Measurements from ENCODE around the gene IL17REL.

The IL17REL gene

GRCh38 chr22:49970528-49971231, 41.9 kb downstream of the IL17REL start:
- Histone ChIP-seq H3K27ac (peak overlapping the region; percentile 57; the same call in 1 of the 2 replicates), H3K9ac (ENCODE audit: insufficient read length) (peak overlapping the region; percentile 59)
- TF ChIP-seq FOXP2 (optimal IDR thresholded peaks at IDR 0.05; ENCODE audit: control extremely low read depth, extremely low read length, insufficient read depth) (peak; percentile 65), POLR2AphosphoS5 (IDR thresholded peaks at IDR 0.05; ENCODE audit: borderline replicate concordance, low read depth, low read length) (peak; percentile 59; the same call in 1 of the 2 replicates), EZH2 (IDR thresholded peaks at IDR 0.05) (no peak)

GRCh38 chr22:49969751-49970527, 42.6 kb downstream of the IL17REL start:
- Histone ChIP-seq H3K27ac (peak overlapping the region; percentile 57; the same call in 1 of the 2 replicates), H3K4me3 (no peak overlapping the region), H3K9ac (ENCODE audit: insufficient read length) (no peak overlapping the region), H3K36me3 (ENCODE audit: insufficient read depth, low read length) (no peaks in the 10 kb centered on the region), H3K9me3 (ENCODE audit: low read depth, low read length) (no peaks in the 10 kb centered on the region)
- no peak for DNase-seq (ENCODE audit: low read depth, low spot score)
- TF ChIP-seq POLR2AphosphoS5 (IDR thresholded peaks at IDR 0.05; ENCODE audit: borderline replicate concordance, low read depth, low read length) (no peak), EZH2 (IDR thresholded peaks at IDR 0.05) (no peak), FOXP2 (optimal IDR thresholded peaks at IDR 0.05; ENCODE audit: control extremely low read depth, extremely low read length, insufficient read depth) (no peak)

More at GRCh38 chr22:49970528-49971231, 41.9 kb downstream of the IL17REL start:
- H3K4me3 ChIP-seq = peak overlapping the region; percentile 47; the same call in 1 of the 2 replicates
- no peaks in the 10 kb centered on the region for H3K36me3 ChIP-seq (ENCODE audit: insufficient read depth, low read length)
- H3K9me3 ChIP-seq (ENCODE audit: low read depth, low read length) = no peaks in the 10 kb centered on the region
- DNase-seq (ENCODE audit: low read depth, low spot score) = no peak

- H3K9me3 ChIP-seq (ENCODE audit: low read depth, low read length) = no peaks in the 10 kb centered on the region
- no peak for TF ChIP-seq POLR2AphosphoS5 (IDR thresholded peaks at IDR 0.05; ENCODE audit: borderline replicate concordance, low read depth, low read length)
- TF ChIP-seq FOXP2 (optimal IDR thresholded peaks at IDR 0.05; ENCODE audit: control extremely low read depth, extremely low read length, insufficient read depth) = no peak
- TF ChIP-seq EZH2 (IDR thresholded peaks at IDR 0.05) = no peak
- no peak overlapping the region for H3K27ac ChIP-seq
- peaks cover 6% of the 10 kb centered on the region for H3K36me3 ChIP-seq (ENCODE audit: insufficient read depth, low read length)
- DNase-seq (ENCODE audit: low read depth, low spot score) = no peak
- no peak overlapping the region for H3K4me3 ChIP-seq
- H3K9ac ChIP-seq (ENCODE audit: insufficient read length) = no peak overlapping the region
These were observed 43.5 kb downstream of the IL17REL start for GRCh38 chr22:49968831-49969661.

GRCh38 chr22:49968313-49968830, 44.2 kb downstream of the IL17REL start:
- no peaks in the 10 kb centered on the region for H3K9me3 ChIP-seq (ENCODE audit: low read depth, low read length)
- H3K27ac ChIP-seq = no peak overlapping the region
- H3K4me3 ChIP-seq = no peak overlapping the region
- H3K9ac ChIP-seq (ENCODE audit: insufficient read length) = no peak overlapping the region
- no peak for DNase-seq (ENCODE audit: low read depth, low spot score)
- TF ChIP-seq FOXP2 (optimal IDR thresholded peaks at IDR 0.05; ENCODE audit: control extremely low read depth, extremely low read length, insufficient read depth) = no peak
- TF ChIP-seq EZH2 (IDR thresholded peaks at IDR 0.05) = no peak
- no peak for TF ChIP-seq POLR2AphosphoS5 (IDR thresholded peaks at IDR 0.05; ENCODE audit: borderline replicate concordance, low read depth, low read length)
- H3K36me3 ChIP-seq (ENCODE audit: insufficient read depth, low read length) = peaks cover 12% of the 10 kb centered on the region

GRCh38 chr22:49967706-49968208, 44.8 kb downstream of the IL17REL start:
- Histone ChIP-seq H3K27ac (no peak overlapping the region), H3K36me3 (ENCODE audit: insufficient read depth, low read length) (peaks cover 19% of the 10 kb centered on the region), H3K4me3 (no peak overlapping the region), H3K9me3 (ENCODE audit: low read depth, low read length) (no peaks in the 10 kb centered on the region), H3K9ac (ENCODE audit: insufficient read length) (no peak overlapping the region)
- TF ChIP-seq FOXP2 (optimal IDR thresholded peaks at IDR 0.05; ENCODE audit: control extremely low read depth, extremely low read length, insufficient read depth) = no peak
- TF ChIP-seq EZH2 (IDR thresholded peaks at IDR 0.05) = no peak
- TF ChIP-seq POLR2AphosphoS5 (IDR thresholded peaks at IDR 0.05; ENCODE audit: borderline replicate concordance, low read depth, low read length) = no peak
- DNase-seq (ENCODE audit: low read depth, low spot score) = no peak

GRCh38 chr22:49966774-49967705, 45.5 kb downstream of the IL17REL start:
- no peak for DNase-seq (ENCODE audit: low read depth, low spot score)
- no peak overlapping the region for H3K27ac ChIP-seq
- TF ChIP-seq POLR2AphosphoS5 (IDR thresholded peaks at IDR 0.05; ENCODE audit: borderline replicate concordance, low read depth, low read length) (no peak), EZH2 (IDR thresholded peaks at IDR 0.05) (no peak), FOXP2 (optimal IDR thresholded peaks at IDR 0.05; ENCODE audit: control extremely low read depth, extremely low read length, insufficient read depth) (no peak)
- peaks cover 23% of the 10 kb centered on the region for H3K36me3 ChIP-seq (ENCODE audit: insufficient read depth, low read length)
- H3K4me3 ChIP-seq = no peak overlapping the region
- H3K9me3 ChIP-seq (ENCODE audit: low read depth, low read length) = no peaks in the 10 kb centered on the region
- no peak overlapping the region for H3K9ac ChIP-seq (ENCODE audit: insufficient read length)
